Fibroblast of skin of scalp (primary cell): ENCODE results near the gene ASPSCR1.
"Not testable (repeated sequence)": the region's sequence is repeated elsewhere in the genome, so short reads cannot be mapped to it uniquely, and the experiment has no call there.

Source experiments
- DNase-seq: peaks from one replicate; pipeline ENCODE4 v3.0.0-alpha.2; 2013

ASPSCR1 gene

GRCh38 chr17:82025401-82026107 is 48.1 kb downstream of the ASPSCR1 start:
- no peak for DNase-seq

DNA sequence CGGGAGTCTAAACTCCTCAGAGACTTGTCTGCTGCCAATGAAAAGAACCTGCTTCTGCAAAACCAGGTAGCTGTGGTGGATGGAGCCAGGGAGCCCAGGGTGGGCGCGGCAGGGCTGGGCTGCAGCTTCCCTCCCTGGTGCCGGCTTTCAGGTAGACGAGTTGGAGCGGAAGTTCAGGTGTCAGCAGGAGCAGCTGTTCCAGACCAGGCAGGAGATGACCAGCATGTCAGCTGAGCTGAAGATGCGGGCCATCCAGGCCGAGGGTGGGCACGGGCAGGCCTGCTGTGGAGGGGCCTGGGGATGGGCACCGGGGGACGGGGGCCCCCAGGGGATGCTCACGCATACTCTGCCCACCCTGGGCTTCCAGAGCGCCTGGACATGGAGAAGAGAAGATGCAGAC is 50.8 kb downstream of the ASPSCR1 start:
- DNase-seq = no peak

DNA sequence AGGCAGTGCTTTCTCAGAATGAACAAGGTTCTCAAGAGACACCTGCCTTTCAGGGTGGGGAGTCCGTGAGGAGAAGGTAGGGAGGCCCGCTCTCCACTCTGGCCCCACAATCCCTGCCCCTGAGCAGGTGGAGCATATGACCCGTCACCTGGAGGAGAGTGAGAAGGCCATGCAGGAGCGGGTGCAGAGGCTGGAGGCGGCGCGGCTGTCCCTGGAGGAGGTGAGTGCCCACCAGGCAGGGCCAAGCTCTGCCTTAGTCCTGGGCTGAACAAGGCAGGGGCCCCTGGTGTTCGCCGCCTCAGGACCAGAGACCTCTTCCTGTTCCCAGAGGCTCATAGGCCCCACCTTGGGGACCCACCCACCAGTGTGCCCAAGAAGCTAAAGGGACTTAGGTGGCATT is 51.5 kb downstream of the ASPSCR1 start:
- no peak for DNase-seq

GRCh38 chr17:82029391-82029790 is 52.0 kb downstream of the ASPSCR1 start:
- DNase-seq = no peak

GRCh38 chr17:82029990-82030469 is 52.6 kb downstream of the ASPSCR1 start:
- no peak for DNase-seq

DNA sequence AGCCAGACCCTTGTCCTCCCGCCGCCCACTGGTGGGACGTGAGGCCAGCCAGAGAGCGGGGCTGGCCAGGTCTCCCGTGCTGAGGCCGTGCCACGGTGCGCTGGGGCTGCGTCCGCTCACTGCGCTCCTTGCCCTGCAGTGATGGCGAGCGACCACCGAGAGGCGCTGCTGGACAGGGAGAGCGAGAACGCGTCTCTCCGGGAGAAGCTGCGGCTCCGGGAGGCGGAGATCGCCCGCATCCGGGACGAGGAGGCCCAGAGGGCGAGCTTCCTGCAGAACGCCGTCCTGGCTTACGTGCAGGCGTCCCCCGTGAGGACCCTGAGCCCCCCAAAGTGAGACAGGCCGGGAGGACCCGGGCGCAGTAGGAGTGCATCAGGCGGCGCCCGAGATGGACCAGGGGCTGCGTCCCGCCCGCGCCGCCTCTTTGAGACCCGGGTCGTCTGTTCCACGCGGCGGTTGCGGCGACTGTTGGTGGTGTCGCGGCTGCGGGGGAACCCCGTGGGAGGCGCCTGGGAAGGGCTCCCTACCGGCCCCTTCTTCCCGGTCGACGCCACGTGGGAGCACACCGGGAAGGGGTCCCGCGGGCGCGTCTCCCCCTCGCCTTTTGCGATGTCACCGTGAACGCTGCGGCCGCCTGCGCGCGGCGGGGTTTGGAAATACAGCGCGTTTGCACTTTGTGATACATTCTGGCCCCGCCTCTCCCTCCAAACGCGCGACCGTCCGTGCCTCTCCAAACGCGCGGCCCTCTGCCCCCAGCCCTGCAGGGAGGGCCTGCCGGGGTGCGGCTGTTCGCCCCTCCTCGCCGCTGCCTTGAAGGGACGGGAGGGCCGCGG is 53.3 kb downstream of the ASPSCR1 start:
- DNase-seq = peak; percentile 77

- DNase-seq = peak; percentile 34
These were observed 54.0 kb downstream of the ASPSCR1 start, which contains the start of gene RAC3 for GRCh38 chr17:82031303-82031884. TSS of gene RAC3 (plus strand) at chr17:82031678. CDS start at chr17:82031762, 84 bp downstream.

DNA sequence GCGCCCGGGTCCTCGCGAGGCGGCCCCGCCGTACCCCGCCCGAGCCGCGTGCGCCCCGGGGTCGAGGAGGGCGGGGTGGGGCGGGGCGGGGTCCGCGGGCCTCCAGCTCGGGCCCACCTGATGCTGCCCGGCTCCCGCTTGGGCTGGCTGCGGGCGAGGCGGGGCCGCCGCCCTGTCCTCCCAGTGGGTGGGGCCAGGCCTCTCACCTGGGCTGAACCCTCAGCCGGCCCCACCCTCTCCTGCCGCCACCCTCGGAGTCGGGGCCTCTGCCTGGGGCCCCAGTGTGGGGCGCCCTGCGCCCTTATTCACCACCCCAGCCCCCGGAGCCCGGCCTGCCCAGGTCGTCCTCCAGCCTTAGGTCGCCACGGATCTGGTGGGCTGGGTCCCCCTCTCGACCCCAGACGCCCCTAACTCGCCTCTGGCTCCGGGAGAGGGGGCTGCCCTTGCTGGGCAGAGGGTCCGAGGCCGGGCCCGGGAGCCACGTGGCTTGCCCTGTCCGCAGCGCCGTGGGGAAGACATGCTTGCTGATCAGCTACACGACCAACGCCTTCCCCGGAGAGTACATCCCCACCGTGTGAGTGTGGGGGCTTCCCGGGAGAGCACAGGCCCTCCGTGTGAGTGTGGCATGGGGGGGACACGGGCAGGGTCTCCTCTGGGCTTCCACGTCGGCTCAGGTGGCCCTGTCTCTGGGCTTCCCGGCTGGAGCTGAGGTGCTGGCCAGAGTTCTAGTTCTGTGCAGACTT is 54.6 kb downstream of the ASPSCR1 start:
- DNase-seq = no peak

GRCh38 chr17:82033359-82034085 is 56.1 kb downstream of the ASPSCR1 start:
- DNase-seq = no peak

- DNase-seq = no peak
These were observed 57.1 kb downstream of the ASPSCR1 start for GRCh38 chr17:82034371-82035011.

DNA sequence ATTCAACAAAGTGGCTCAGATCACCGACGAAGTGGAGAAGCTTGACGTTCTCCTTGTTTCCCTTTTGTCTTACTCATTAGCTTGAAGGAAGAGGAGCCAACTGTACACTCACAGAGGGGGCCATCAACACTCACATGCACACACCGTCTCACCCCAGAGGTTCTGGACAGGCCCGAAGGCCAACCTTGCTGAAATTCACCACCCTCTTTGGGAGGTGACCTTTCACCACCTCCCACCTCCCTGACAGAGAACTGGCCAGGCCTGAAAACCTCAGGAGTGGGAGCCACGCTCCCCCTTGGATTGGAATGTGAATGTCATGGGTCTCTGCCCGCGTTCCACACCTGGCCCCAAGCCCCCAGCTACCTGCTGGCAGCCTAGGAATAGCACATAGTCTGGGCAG is 58.1 kb downstream of the ASPSCR1 start:
- DNase-seq = no peak

- DNase-seq = no peak
These were observed 58.7 kb downstream of the ASPSCR1 start for GRCh38 chr17:82035956-82036633.

DNA sequence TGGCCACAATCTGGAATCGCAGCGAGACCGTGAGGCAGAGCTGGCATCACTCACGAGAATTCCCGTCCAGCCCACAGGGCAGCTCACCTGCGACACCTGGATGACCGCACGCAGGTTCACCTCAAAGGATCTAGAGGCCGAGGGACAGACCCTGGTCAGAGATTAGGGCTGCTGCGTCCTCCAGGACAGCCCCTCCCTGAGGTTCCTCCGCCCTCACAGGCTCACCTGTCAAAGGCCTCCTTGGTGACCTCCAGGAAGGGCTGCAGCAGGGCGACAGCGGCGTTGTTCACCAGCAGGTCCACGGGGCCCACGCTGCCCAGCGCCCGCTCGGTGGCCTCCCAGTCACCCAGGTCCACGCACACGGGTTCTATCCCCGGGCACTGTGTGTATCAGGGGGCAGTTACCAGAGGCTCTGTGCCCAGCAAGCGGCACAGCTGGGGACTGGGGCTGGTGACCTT is 59.2 kb downstream of the ASPSCR1 start:
- DNase-seq = no peak

GRCh38 chr17:82037092-82037888 is 59.9 kb downstream of the ASPSCR1 start, which contains the start of gene DCXR:
TSS of gene DCXR (minus strand) at chr17:82037697. CDS start at chr17:82037682, 15 bp downstream.
- DNase-seq = peak; percentile 95

DNA sequence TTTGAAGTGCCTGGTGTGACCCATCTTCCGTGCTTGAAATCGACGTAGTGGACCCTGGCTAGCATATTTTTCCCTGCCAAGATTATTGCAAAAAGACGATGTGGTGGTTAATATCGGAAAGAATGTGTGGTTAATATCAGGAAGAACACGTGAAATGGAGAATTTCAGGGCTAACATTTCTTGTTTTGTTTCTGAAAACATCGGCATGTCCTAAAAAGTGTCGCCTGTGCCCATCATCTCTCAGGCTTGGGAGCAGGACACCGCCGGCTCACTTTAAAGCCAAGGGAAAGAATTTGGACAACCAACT is 60.4 kb downstream of the ASPSCR1 start:
- no peak for DNase-seq

- not testable (repeated sequence) for DNase-seq
These were observed 61.5 kb downstream of the ASPSCR1 start for GRCh38 chr17:82038796-82039409.

GRCh38 chr17:82039695-82040299 is 62.4 kb downstream of the ASPSCR1 start:
- DNase-seq = no peak

GRCh38 chr17:82041144-82041814 is 63.9 kb downstream of the ASPSCR1 start:
- DNase-seq = no peak
